ENCODE data around the gene PPFIA1. TPM values are rescaled to one million over a fixed set of nuclear protein-coding genes. Genes with fewer than 3 reads are reported as not detected.
A peak's percentile ranks its signal among the peaks of the same experiment; 100 is the strongest.
"Not testable (repeated sequence)": the region's sequence is repeated elsewhere in the genome, so short reads cannot be mapped to it uniquely, and the experiment has no call there.

PPFIA1 gene
- total RNA-seq, 5 donors from 2014 or later (not counting 1 experiment from before 2014, with no cell fraction given): 41.0 to 50.7 (median 49.6) TPM

DNA sequence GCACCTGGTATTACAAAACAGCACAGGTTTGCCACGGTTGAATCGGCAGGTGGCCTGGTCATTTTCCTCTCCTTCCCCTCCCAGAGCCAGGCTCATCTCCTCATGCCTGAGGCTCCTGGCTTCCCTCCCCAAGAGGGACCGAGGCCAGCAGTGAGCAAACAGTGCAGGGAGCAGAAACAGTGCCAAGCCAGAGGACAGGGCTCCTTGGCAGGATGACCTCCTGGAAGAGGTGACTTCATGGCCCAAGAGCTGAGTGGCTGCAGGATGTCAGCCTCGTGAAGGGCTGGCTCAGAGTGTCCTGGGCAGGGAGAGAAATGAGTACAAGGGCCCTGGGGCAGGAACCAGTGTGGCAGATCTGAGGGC lies 22.8 kb upstream of the PPFIA1 start:
- POLR2A ChIA-PET: no interaction called here

DNA sequence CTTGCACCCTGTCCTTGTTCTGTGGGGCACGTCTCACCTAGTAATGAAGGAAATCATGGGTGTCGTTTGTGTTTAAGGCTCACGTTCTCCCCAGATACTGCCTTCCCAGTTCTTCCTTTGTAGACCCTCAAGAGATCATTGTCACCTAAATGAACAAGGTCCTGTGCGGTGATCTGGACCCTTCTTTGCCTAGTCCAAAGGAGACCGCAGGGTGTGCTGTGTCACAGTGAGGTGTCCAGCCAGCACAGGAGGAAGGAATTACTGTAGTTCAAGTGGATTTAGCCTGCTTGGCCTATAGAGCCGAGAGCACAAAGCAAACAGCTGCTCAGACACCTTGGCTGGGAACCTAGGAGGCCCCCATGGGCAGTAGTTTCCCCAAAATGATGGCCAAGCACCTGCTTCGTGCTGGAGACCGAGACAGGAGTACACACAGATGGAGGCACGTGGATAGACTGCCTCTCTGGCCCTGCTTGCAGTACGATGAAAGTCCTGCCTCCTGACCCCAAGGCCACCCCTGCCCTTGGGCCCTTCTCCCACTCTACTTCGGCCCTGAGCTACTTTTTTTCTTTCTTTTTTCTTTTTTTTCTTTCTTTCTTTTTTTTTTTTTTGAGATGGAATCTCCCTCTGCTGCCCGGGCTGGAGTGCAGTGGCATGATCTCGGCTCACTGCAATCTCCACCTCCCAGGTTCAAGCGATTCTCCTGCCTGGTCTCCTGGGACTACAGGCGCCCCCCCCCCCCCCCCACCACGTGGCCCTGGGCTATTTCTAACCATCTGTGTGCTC lies 19.4 kb upstream of the PPFIA1 start:
- H3K27me3 Mint-ChIP-seq: peaks cover 2 to 7% of the 10 kb centered on the region in 2 donors
- no peak overlapping the region for H3K4me3 Mint-ChIP-seq
- Histone ChIP-seq H3K27ac (ENCODE audit: low read length) (no peak overlapping the region), H3K9me3 (no peaks in the 10 kb centered on the region), H3K4me3 (ENCODE audit: control insufficient read depth in 1 of 2, extremely low read depth in 1 of 2, low read length in 1 of 2) (no peak overlapping the region), H3K4me1 (ENCODE audit: control insufficient read depth in 1 of 2, extremely low read depth in 1 of 2, insufficient read depth in 2 of 2, low read length in 2 of 2) (peaks cover 0 to 9% of the 10 kb centered on the region in 2 experiments), H3K27me3 (replicated peaks in 1 of 2; ENCODE audit: control insufficient read depth in 2 of 2, extremely low read depth in 1 of 2, insufficient read depth in 2 of 2, low read length in 1 of 2) (peaks cover 0 to 9% of the 10 kb centered on the region in 2 experiments), H3K36me3 (ENCODE audit: control insufficient read depth in 2 of 2, extremely low read depth in 1 of 2, insufficient read depth in 1 of 2, low read length in 1 of 2) (no peaks in the 10 kb centered on the region)
- peaks cover 0 to 2% (median 0%) of the 10 kb centered on the region in 3 donors for H3K4me1 Mint-ChIP-seq
- no peak for DNase-seq
- ChIA-PET POLR2A (no interaction called here), CTCF (no interaction called here)
- no peaks in the 10 kb centered on the region for H3K9me3 Mint-ChIP-seq
- WGBS (ENCODE audit: insufficient coverage): 80% methylated on average over 7 of the region's 16 CpGs
- H3K27ac Mint-ChIP-seq: no peak overlapping the region
- H3K36me3 Mint-ChIP-seq: no peaks in the 10 kb centered on the region
- ATAC-seq (replicated peaks in 1 of 4): no peak

More for the DNA sequence above, 22.8 kb upstream of the PPFIA1 start:
- H3K36me3 ChIP-seq (ENCODE audit: control insufficient read depth in 2 of 2, extremely low read depth in 1 of 2, insufficient read depth in 1 of 2, low read length in 1 of 2): no peaks in the 10 kb centered on the region
- no peak overlapping the region for H3K4me3 ChIP-seq (ENCODE audit: control insufficient read depth in 1 of 2, extremely low read depth in 1 of 2, low read length in 1 of 2)
- DNase-seq: no peak
- Mint-ChIP-seq H3K27me3 (peaks cover 9 to 13% of the 10 kb centered on the region in 2 donors), H3K27ac (no peak overlapping the region), H3K9me3 (no peaks in the 10 kb centered on the region), H3K36me3 (no peaks in the 10 kb centered on the region), H3K4me1 (no peaks in the 10 kb centered on the region), H3K4me3 (no peak overlapping the region)
- peaks cover 0 to 2% of the 10 kb centered on the region in 2 experiments for H3K4me1 ChIP-seq (ENCODE audit: control insufficient read depth in 1 of 2, extremely low read depth in 1 of 2, insufficient read depth in 2 of 2, low read length in 2 of 2)
- CTCF ChIA-PET: no interaction called here
- peaks cover 0 to 10% of the 10 kb centered on the region in 2 experiments for H3K27me3 ChIP-seq (replicated peaks in 1 of 2; ENCODE audit: control insufficient read depth in 2 of 2, extremely low read depth in 1 of 2, insufficient read depth in 2 of 2, low read length in 1 of 2)
- no peaks in the 10 kb centered on the region for H3K9me3 ChIP-seq
- no peak for ATAC-seq (replicated peaks in 1 of 4)
- WGBS (ENCODE audit: insufficient coverage): 55% methylated on average over 4 of the region's 4 CpGs
- no peak overlapping the region for H3K27ac ChIP-seq (ENCODE audit: low read length)

GRCh38 chr11:70251659-70252321 lies 18.7 kb upstream of the PPFIA1 start:
- no peak overlapping the region for H3K4me3 Mint-ChIP-seq
- WGBS (ENCODE audit: insufficient coverage): 90% methylated on average over 19 of the region's 21 CpGs
- no peaks in the 10 kb centered on the region for H3K9me3 ChIP-seq
- H3K9me3 Mint-ChIP-seq: no peaks in the 10 kb centered on the region
- ATAC-seq (replicated peaks in 1 of 4) (no peak), DNase-seq (no peak)
- peaks cover 0 to 9% of the 10 kb centered on the region in 2 experiments for H3K4me1 ChIP-seq (ENCODE audit: control insufficient read depth in 1 of 2, extremely low read depth in 1 of 2, insufficient read depth in 2 of 2, low read length in 2 of 2)
- no peaks in the 10 kb centered on the region for H3K36me3 Mint-ChIP-seq
- no peak overlapping the region for H3K27ac Mint-ChIP-seq
- peaks cover 2 to 7% of the 10 kb centered on the region in 2 donors for H3K27me3 Mint-ChIP-seq
- no peak overlapping the region for H3K4me3 ChIP-seq (ENCODE audit: control insufficient read depth in 1 of 2, extremely low read depth in 1 of 2, low read length in 1 of 2)
- peaks cover 0 to 7% of the 10 kb centered on the region in 2 experiments for H3K27me3 ChIP-seq (replicated peaks in 1 of 2; ENCODE audit: control insufficient read depth in 2 of 2, extremely low read depth in 1 of 2, insufficient read depth in 2 of 2, low read length in 1 of 2)
- ChIA-PET POLR2A (no interaction called here), CTCF (no interaction called here)
- no peak overlapping the region for H3K27ac ChIP-seq (ENCODE audit: low read length)
- no peaks in the 10 kb centered on the region for H3K36me3 ChIP-seq (ENCODE audit: control insufficient read depth in 2 of 2, extremely low read depth in 1 of 2, insufficient read depth in 1 of 2, low read length in 1 of 2)
- H3K4me1 Mint-ChIP-seq: peaks cover 0 to 2% (median 0%) of the 10 kb centered on the region in 3 donors

GRCh38 chr11:70252844-70253243 lies 17.6 kb upstream of the PPFIA1 start:
- Histone ChIP-seq H3K9me3 (no peaks in the 10 kb centered on the region), H3K4me3 (ENCODE audit: control insufficient read depth in 1 of 2, extremely low read depth in 1 of 2, low read length in 1 of 2) (no peak overlapping the region), H3K36me3 (ENCODE audit: control insufficient read depth in 2 of 2, extremely low read depth in 1 of 2, insufficient read depth in 1 of 2, low read length in 1 of 2) (no peaks in the 10 kb centered on the region), H3K27me3 (replicated peaks in 1 of 2; ENCODE audit: control insufficient read depth in 2 of 2, extremely low read depth in 1 of 2, insufficient read depth in 2 of 2, low read length in 1 of 2) (peaks cover 0 to 7% of the 10 kb centered on the region in 2 experiments), H3K4me1 (ENCODE audit: control insufficient read depth in 1 of 2, extremely low read depth in 1 of 2, insufficient read depth in 2 of 2, low read length in 2 of 2) (peaks cover 0 to 9% of the 10 kb centered on the region in 2 experiments), H3K27ac (ENCODE audit: low read length) (no peak overlapping the region)
- no peaks in the 10 kb centered on the region for H3K9me3 Mint-ChIP-seq
- POLR2A ChIA-PET: no interaction called here
- DNase-seq (peak in 2 of 35 experiments; percentile 0 to 24), ATAC-seq (replicated peaks in 1 of 4) (no peak)
- peaks cover 0 to 2% (median 0%) of the 10 kb centered on the region in 3 donors for H3K4me1 Mint-ChIP-seq
- WGBS (ENCODE audit: insufficient coverage): 69% methylated on average over 11 of the region's 12 CpGs
- H3K27ac Mint-ChIP-seq: no peak overlapping the region
- H3K27me3 Mint-ChIP-seq: peaks cover 2 to 7% of the 10 kb centered on the region in 2 donors
- CTCF ChIA-PET: no interaction called here
- no peaks in the 10 kb centered on the region for H3K36me3 Mint-ChIP-seq
- no peak overlapping the region for H3K4me3 Mint-ChIP-seq

- peaks cover 0 to 2% (median 0%) of the 10 kb centered on the region in 3 donors for H3K4me1 Mint-ChIP-seq
- H3K36me3 Mint-ChIP-seq: no peaks in the 10 kb centered on the region
- H3K27ac ChIP-seq (ENCODE audit: low read length): no peak overlapping the region
- WGBS (ENCODE audit: insufficient coverage): 83% methylated on average over 5 of the region's 12 CpGs
- H3K4me3 ChIP-seq (ENCODE audit: control insufficient read depth in 1 of 2, extremely low read depth in 1 of 2, low read length in 1 of 2): no peak overlapping the region
- H3K36me3 ChIP-seq (ENCODE audit: control insufficient read depth in 2 of 2, extremely low read depth in 1 of 2, insufficient read depth in 1 of 2, low read length in 1 of 2): no peaks in the 10 kb centered on the region
- peaks cover 2 to 7% of the 10 kb centered on the region in 2 donors for H3K27me3 Mint-ChIP-seq
- H3K4me3 Mint-ChIP-seq: no peak overlapping the region
- no peaks in the 10 kb centered on the region for H3K9me3 Mint-ChIP-seq
- ChIA-PET CTCF (no interaction called here), POLR2A (no interaction called here)
- H3K27ac Mint-ChIP-seq: no peak overlapping the region
- H3K4me1 ChIP-seq (ENCODE audit: control insufficient read depth in 1 of 2, extremely low read depth in 1 of 2, insufficient read depth in 2 of 2, low read length in 2 of 2): peaks cover 0 to 9% of the 10 kb centered on the region in 2 experiments
- H3K9me3 ChIP-seq: no peaks in the 10 kb centered on the region
- ATAC-seq (replicated peaks in 1 of 4): no peak
- no peak for DNase-seq
- peaks cover 0 to 10% of the 10 kb centered on the region in 2 experiments for H3K27me3 ChIP-seq (replicated peaks in 1 of 2; ENCODE audit: control insufficient read depth in 2 of 2, extremely low read depth in 1 of 2, insufficient read depth in 2 of 2, low read length in 1 of 2)
Measured at GRCh38 chr11:70255477-70256116, 14.9 kb upstream of the PPFIA1 start.

- H3K36me3 ChIP-seq (ENCODE audit: control insufficient read depth in 2 of 2, extremely low read depth in 1 of 2, insufficient read depth in 1 of 2, low read length in 1 of 2); H3K27ac Mint-ChIP-seq; H3K36me3 Mint-ChIP-seq; ATAC-seq (replicated peaks in 1 of 4); H3K27me3 Mint-ChIP-seq; H3K9me3 ChIP-seq; H3K27ac ChIP-seq (ENCODE audit: low read length); H3K4me1 ChIP-seq (ENCODE audit: control insufficient read depth in 1 of 2, extremely low read depth in 1 of 2, insufficient read depth in 2 of 2, low read length in 2 of 2); H3K4me3 Mint-ChIP-seq; H3K4me3 ChIP-seq (ENCODE audit: control insufficient read depth in 1 of 2, extremely low read depth in 1 of 2, low read length in 1 of 2); H3K4me1 Mint-ChIP-seq; CTCF ChIA-PET; DNase-seq; H3K9me3 Mint-ChIP-seq: not testable (repeated sequence)
- no CpG with 5 or more reads among the region's 2 CpGs for WGBS (ENCODE audit: insufficient coverage)
- POLR2A ChIA-PET: interaction anchor here in 1 of 2 donors (0.6 to 0.7 kb wide), 3 partner anchors 13 to 16 kb away, joined by 3 to 7 read pairs (median 3); no protein-coding TSS in a partner anchor
- H3K27me3 ChIP-seq (replicated peaks in 1 of 2; ENCODE audit: control insufficient read depth in 2 of 2, extremely low read depth in 1 of 2, insufficient read depth in 2 of 2, low read length in 1 of 2): peaks cover 0 to 17% of the 10 kb centered on the region in 2 experiments
Measured at GRCh38 chr11:70259077-70259476, 11.4 kb upstream of the PPFIA1 start.
